ENCODE results near the gene OR2L8.
"Not testable (repeated sequence)": the region's sequence is repeated elsewhere in the genome, so short reads cannot be mapped to it uniquely, and the experiment has no call there.

Gene OR2L8

DNA sequence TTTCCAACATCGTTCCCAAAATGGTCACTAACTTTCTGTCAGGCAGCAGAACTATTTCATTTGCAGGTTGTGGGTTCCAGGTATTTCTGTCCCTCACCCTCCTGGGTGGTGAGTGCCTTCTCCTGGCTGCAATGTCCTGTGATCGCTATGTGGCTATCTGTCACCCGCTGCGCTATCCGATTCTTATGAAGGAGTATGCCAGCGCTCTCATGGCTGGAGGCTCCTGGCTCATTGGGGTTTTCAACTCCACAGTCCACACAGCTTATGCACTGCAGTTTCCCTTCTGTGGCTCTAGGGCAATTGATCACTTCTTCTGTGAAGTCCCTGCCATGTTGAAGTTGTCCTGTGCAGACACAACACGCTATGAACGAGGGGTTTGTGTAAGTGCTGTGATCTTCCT, 14.7 kb upstream of the OR2L8 start:
- H3K4me3 ChIP-seq (ENCODE audit: extremely low read depth, insufficient read depth, low read length, poor library complexity, severe bottlenecking): no peak overlapping the region
- 84 to 90% methylated on average over 8 of the region's 8 CpGs for WGBS, 2 experiments (ENCODE audit: insufficient coverage in 2 of 2)
- H3K36me3 ChIP-seq (ENCODE audit: control insufficient read depth, insufficient read depth, low read length): no peaks in the 10 kb centered on the region
- no peak overlapping the region for H3K27ac ChIP-seq (ENCODE audit: low read depth, low read length, severe bottlenecking)
- H3K4me1 ChIP-seq (ENCODE audit: control insufficient read depth, insufficient read depth, low read length, poor library complexity, severe bottlenecking): no peaks in the 10 kb centered on the region
- H3K9me3 ChIP-seq (ENCODE audit: control insufficient read depth, low read length): peaks cover 42% of the 10 kb centered on the region

DNA sequence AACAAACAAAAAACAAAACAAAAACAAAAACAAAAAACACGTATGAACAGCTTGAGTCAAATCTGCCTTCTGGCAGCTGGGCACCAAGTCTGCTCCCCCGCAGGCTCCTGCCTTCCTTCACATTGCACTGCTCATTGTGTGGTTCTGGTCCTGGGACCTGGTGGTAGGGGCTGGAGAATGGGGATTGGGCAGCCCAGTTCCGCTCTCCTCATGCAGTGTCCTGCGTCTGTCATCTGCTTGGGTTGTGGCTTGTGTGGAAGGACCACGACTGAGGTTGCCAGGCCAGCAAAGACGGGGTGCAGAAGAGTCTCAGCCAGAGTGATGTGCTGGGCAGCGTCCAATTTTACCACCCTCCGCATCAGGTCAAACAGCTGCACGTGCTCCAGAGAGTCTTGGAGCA, 12.9 kb upstream of the OR2L8 start:
- 85 to 87% methylated on average over 7 to 8 of the region's 9 CpGs for WGBS, 2 experiments (ENCODE audit: insufficient coverage in 2 of 2)

DNA sequence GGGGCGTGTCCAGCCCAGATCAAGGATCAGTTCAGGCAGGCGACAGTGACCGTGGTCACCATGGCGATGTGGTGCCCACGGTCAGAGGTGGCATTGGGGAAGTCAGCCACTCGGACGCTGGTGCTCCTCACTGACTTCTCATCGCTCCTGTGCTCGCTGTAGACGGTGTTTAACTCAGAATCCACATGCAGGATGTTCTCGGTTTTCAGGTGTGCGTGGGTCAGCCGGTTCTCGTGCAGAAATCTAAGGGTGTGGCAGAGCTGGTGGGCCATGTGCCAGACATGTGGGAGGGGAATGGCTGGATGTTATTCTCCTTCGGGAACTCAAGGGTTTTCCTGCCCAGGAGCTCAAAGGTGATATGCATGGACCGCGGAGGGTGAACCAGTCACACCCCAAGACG, 12.2 kb upstream of the OR2L8 start:
- Histone ChIP-seq H3K27ac (ENCODE audit: low read depth, low read length, severe bottlenecking) (no peak overlapping the region), H3K4me1 (ENCODE audit: control insufficient read depth, insufficient read depth, low read length, poor library complexity, severe bottlenecking) (no peaks in the 10 kb centered on the region), H3K9me3 (ENCODE audit: control insufficient read depth, low read length) (peaks cover 40% of the 10 kb centered on the region), H3K36me3 (ENCODE audit: control insufficient read depth, insufficient read depth, low read length) (no peaks in the 10 kb centered on the region), H3K4me3 (ENCODE audit: extremely low read depth, insufficient read depth, low read length, poor library complexity, severe bottlenecking) (no peak overlapping the region)
- WGBS, 2 experiments (ENCODE audit: insufficient coverage in 2 of 2): 88% methylated on average over 17 to 18 of the region's 18 CpGs

More for the DNA sequence above, 12.9 kb upstream of the OR2L8 start:
- Histone ChIP-seq H3K36me3 (ENCODE audit: control insufficient read depth, insufficient read depth, low read length) (no peaks in the 10 kb centered on the region), H3K9me3 (ENCODE audit: control insufficient read depth, low read length) (peaks cover 44% of the 10 kb centered on the region), H3K4me3 (ENCODE audit: extremely low read depth, insufficient read depth, low read length, poor library complexity, severe bottlenecking) (no peak overlapping the region), H3K4me1 (ENCODE audit: control insufficient read depth, insufficient read depth, low read length, poor library complexity, severe bottlenecking) (no peaks in the 10 kb centered on the region), H3K27ac (ENCODE audit: low read depth, low read length, severe bottlenecking) (no peak overlapping the region)

DNA sequence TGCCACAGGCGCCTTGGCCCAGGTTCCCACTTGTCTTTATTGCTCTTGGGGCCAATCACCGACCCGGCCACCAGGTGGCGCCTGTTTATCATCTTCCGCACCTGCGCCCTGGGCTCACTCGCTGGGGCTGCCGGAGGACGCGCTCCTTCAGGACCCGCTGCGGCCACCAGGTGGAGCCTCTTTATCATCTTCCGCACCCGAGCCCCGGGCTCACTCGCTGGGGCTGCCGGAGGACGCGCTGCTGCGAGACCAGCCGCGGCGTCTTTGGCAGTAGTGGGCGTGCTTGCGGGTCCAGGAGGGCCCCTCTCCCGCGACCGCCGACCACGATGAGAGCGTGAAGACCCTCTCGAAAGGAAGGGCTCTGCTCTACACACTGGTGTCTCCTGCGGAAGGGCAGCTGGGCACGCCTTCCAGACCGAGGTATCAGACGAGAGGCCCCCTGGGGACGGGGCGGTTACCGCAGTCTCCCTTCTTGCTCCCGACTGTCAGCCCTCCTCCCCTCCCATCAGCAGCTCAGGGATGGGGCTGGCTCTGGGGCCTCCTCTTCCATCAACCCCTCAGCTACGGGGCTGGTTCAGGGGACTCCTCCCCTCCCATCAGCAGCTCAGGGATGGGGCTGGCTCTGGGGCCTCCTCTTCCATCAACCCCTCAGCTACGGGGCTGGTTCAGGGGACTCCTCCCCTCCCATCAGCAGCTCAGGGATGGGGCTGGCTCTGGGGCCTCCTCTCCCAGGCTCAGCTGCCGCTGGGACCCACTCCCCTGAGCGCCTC, 11.5 kb upstream of the OR2L8 start:
- 56 to 57% methylated on average over 38 to 40 of the region's 44 CpGs for WGBS, 2 experiments (ENCODE audit: insufficient coverage in 2 of 2)
- peak overlapping the region; percentile 3 for H3K4me3 ChIP-seq (ENCODE audit: extremely low read depth, insufficient read depth, low read length, poor library complexity, severe bottlenecking)

DNA sequence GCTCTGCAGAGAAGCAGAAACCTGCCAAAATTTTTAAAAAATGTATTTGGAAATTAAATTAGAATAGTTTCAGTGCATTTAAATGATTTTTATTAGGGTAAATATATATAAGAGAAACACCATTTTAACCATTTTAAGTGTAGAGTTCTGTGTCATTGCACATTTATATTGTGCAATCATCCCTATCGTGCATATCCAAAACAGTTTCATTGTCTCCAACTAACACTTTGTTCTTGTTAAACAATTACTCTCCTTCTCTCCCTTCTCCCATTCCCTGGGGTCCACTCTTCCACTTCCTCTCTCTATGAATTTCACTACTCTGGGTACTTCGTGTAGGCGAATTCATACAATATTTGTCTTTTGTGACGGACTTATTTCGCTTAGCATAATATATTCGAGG, 6.0 kb upstream of the OR2L8 start:
- Histone ChIP-seq H3K4me3 (ENCODE audit: extremely low read depth, insufficient read depth, low read length, poor library complexity, severe bottlenecking) (no peak overlapping the region), H3K36me3 (ENCODE audit: control insufficient read depth, insufficient read depth, low read length) (no peaks in the 10 kb centered on the region), H3K9me3 (ENCODE audit: control insufficient read depth, low read length) (peaks cover 30% of the 10 kb centered on the region), H3K27ac (ENCODE audit: low read depth, low read length, severe bottlenecking) (no peak overlapping the region), H3K4me1 (ENCODE audit: control insufficient read depth, insufficient read depth, low read length, poor library complexity, severe bottlenecking) (no peaks in the 10 kb centered on the region)
- WGBS, 2 experiments (ENCODE audit: insufficient coverage in 2 of 2): 79 to 100% methylated on average over 2 to 3 of the region's 6 CpGs

More for the DNA sequence above, 11.5 kb upstream of the OR2L8 start:
- H3K4me1 ChIP-seq (ENCODE audit: control insufficient read depth, insufficient read depth, low read length, poor library complexity, severe bottlenecking); H3K27ac ChIP-seq (ENCODE audit: low read depth, low read length, severe bottlenecking); H3K36me3 ChIP-seq (ENCODE audit: control insufficient read depth, insufficient read depth, low read length): not testable (repeated sequence)
- H3K9me3 ChIP-seq (ENCODE audit: control insufficient read depth, low read length): peaks cover 37% of the 10 kb centered on the region

DNA sequence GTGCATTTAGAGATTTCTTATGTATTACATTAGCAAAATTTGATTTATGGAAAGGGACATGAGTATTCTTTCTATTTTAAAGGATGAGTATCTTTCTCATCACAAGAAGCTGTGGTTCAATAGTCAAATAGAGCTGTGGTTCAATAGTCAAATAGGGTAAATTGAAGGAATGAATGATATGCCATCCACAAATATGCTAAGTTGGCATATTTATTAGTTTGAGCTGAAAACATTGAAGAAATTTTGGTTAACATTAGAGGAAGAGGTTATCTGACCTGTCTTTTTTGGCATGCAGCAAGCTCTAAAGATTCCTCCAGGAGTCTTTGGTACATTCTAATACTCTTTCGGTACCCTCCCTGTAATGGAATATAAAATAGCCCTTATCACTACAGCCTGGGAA, 4.8 kb downstream of the OR2L8 start:
- no CpG with 5 or more reads among the region's 1 CpG for WGBS, 2 experiments (ENCODE audit: insufficient coverage in 2 of 2)
- H3K27ac ChIP-seq (ENCODE audit: low read depth, low read length, severe bottlenecking): no peak overlapping the region

DNA sequence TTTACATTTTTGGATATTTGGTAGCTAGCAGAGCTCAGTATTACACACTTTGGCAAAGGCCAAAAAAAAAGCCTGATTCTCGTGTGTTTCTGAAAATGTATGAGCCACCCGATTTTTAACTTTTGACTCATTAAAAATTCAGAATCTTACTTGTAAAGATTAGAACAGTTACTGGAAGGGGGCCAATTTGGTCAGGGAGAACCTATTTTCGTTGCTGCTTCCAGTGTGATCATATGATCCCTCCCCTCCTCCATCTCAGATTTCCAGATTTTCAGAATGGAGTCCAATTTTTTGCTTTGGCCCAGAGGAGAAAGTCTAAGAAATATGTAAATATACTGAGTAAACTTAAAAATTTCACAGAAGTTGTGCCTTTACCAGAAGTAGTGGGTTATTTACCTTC, 13.1 kb downstream of the OR2L8 start:
- Histone ChIP-seq H3K9me3 (ENCODE audit: control insufficient read depth, low read length) (peaks cover 26% of the 10 kb centered on the region), H3K4me3 (ENCODE audit: extremely low read depth, insufficient read depth, low read length, poor library complexity, severe bottlenecking) (no peak overlapping the region), H3K27ac (ENCODE audit: low read depth, low read length, severe bottlenecking) (no peak overlapping the region), H3K4me1 (ENCODE audit: control insufficient read depth, insufficient read depth, low read length, poor library complexity, severe bottlenecking) (no peaks in the 10 kb centered on the region), H3K36me3 (ENCODE audit: control insufficient read depth, insufficient read depth, low read length) (no peaks in the 10 kb centered on the region)
- 20% methylated on average over 2 of the region's 3 CpGs; no CpG with 5 or more reads in 1 of the 2 experiments for WGBS, 2 experiments (ENCODE audit: insufficient coverage in 2 of 2)

More for the DNA sequence above, 4.8 kb downstream of the OR2L8 start:
- H3K4me1 ChIP-seq (ENCODE audit: control insufficient read depth, insufficient read depth, low read length, poor library complexity, severe bottlenecking): no peaks in the 10 kb centered on the region
- H3K4me3 ChIP-seq (ENCODE audit: extremely low read depth, insufficient read depth, low read length, poor library complexity, severe bottlenecking): no peak overlapping the region
- peaks cover 23% of the 10 kb centered on the region for H3K9me3 ChIP-seq (ENCODE audit: control insufficient read depth, low read length)
- H3K36me3 ChIP-seq (ENCODE audit: control insufficient read depth, insufficient read depth, low read length): no peaks in the 10 kb centered on the region

DNA sequence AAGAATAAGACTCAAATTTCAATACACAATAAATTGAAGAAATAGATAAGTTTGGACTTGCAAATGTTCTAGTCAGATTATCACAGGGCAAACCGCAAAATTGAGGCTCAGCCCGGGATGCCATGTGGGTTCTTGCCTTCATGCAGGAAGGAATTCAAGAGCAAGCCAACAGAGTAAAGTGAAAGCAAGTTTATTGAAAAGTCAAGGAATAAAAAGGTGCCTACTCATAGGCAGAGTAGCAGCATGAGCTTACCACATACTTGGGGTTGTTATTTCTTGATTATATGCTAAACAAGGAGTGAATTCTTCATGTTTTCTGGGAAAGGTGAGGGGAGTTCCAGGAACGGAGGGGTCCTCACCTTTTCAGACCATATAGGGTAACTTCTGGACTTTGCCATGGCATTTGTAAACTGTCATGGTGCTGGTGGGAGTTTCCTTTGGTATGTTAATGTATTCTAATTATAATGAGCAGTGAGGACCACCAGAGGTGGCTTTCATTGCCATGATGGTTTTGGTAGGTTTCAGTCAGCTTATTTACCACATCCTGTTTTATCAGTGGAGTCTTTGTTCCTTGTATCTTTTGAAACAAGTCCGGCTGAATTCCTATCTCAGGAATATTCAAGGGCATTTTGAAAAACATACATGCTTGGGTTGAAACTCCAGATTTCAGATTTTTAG, 14.4 kb downstream of the OR2L8 start:
- Histone ChIP-seq H3K9me3 (ENCODE audit: control insufficient read depth, low read length) (peaks cover 26% of the 10 kb centered on the region), H3K4me3 (ENCODE audit: extremely low read depth, insufficient read depth, low read length, poor library complexity, severe bottlenecking) (no peak overlapping the region), H3K4me1 (ENCODE audit: control insufficient read depth, insufficient read depth, low read length, poor library complexity, severe bottlenecking) (no peaks in the 10 kb centered on the region), H3K27ac (ENCODE audit: low read depth, low read length, severe bottlenecking) (no peak overlapping the region), H3K36me3 (ENCODE audit: control insufficient read depth, insufficient read depth, low read length) (no peaks in the 10 kb centered on the region)
- WGBS, 2 experiments (ENCODE audit: insufficient coverage in 2 of 2): 64 to 67% methylated on average over 1 to 3 of the region's 4 CpGs

DNA sequence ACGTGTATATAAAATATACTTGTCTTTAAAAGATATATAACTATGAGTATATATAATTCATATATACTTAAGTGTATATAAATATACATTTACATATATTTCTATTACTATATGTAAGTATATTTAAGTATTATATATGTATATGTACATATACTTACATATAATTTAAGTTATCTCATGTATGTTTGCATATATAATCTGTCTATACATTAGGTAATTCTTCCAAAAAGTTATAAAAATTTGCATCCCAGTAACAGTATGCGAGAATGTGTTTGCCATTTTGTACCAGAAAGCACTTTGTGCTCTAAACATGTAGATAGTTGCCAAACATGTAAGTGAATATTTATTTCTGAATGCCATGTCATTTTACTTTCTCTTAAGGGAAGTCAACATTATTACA, 16.3 kb downstream of the OR2L8 start, which contains the start of gene OR2AK2:
Gene OR2AK2 (plus strand): TSS at position 301 of the 400 bp plus-strand sequence. CDS start 144 bp downstream, outside the sequence.
- no peaks in the 10 kb centered on the region for H3K4me1 ChIP-seq (ENCODE audit: control insufficient read depth, insufficient read depth, low read length, poor library complexity, severe bottlenecking)
- H3K4me3 ChIP-seq (ENCODE audit: extremely low read depth, insufficient read depth, low read length, poor library complexity, severe bottlenecking): no peak within 1 kb of the TSS
- no CpG with 5 or more reads among the region's 2 CpGs for WGBS, 2 experiments (ENCODE audit: insufficient coverage in 2 of 2)
- H3K36me3 ChIP-seq (ENCODE audit: control insufficient read depth, insufficient read depth, low read length): no peaks in the 10 kb centered on the region
- H3K9me3 ChIP-seq (ENCODE audit: control insufficient read depth, low read length): peaks cover 26% of the 10 kb centered on the region
- no peak within 1 kb of the TSS for H3K27ac ChIP-seq (ENCODE audit: low read depth, low read length, severe bottlenecking)

DNA sequence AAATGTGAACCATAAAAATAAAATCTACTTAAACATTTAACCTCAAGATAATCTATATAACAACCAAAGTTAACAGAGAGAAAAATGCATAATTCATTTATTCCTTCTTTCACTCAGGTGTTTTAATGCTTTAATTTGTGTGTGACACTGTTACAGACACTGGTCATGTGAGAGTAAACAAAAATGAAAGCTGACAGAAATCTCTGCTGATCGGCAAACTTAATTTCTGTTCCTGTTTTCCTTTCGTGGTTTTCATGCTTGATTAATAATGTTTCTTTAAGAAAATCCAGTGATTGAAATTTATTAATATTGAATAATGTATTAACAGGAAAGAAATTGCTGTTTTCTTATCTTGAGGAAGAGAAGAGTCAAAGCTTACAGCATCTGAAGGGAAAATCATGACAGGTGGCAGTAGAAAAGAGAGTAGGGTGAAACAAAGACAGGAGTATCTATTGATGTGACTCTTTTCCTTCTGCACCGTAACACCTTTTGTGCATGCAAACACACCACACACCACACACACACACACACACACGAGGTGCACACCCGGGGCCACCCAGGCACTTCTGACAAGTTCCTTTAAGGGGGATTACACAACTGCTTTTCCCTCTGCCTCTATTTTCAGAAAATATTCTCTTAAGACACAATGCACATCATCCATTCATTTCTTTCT, 18.0 kb downstream of the OR2L8 start:
- WGBS, 2 experiments (ENCODE audit: insufficient coverage in 2 of 2): 20% methylated on average over 1 of the region's 5 CpGs; no CpG with 5 or more reads in 1 of the 2 experiments
- no peaks in the 10 kb centered on the region for H3K4me1 ChIP-seq (ENCODE audit: control insufficient read depth, insufficient read depth, low read length, poor library complexity, severe bottlenecking)
- no peaks in the 10 kb centered on the region for H3K36me3 ChIP-seq (ENCODE audit: control insufficient read depth, insufficient read depth, low read length)
- peaks cover 21% of the 10 kb centered on the region for H3K9me3 ChIP-seq (ENCODE audit: control insufficient read depth, low read length)
- no peak overlapping the region for H3K27ac ChIP-seq (ENCODE audit: low read depth, low read length, severe bottlenecking)
- H3K4me3 ChIP-seq (ENCODE audit: extremely low read depth, insufficient read depth, low read length, poor library complexity, severe bottlenecking): no peak overlapping the region

Data from mesodermal cell (in vitro differentiated cells).